Dendritic cell treated with granulocyte-macrophage colony-stimulating factor and Interleukin-4, amounts not matched to agents 40 ng/mL and 50 ng/mL, for 4 days (primary cell): ENCODE data around the gene PPFIA4.

Source experiments
- H3K27ac Mint-ChIP-seq: one replicate; pipeline ENCODE4 v1.8.0; 2022; ENCODE audit warnings: mild to moderate bottlenecking, mixed read lengths
- H3K27me3 Mint-ChIP-seq: one replicate; pipeline ENCODE4 v1.8.0; 2022; ENCODE audit warnings: mild to moderate bottlenecking, mixed read lengths
- H3K36me3 Mint-ChIP-seq: one replicate; pipeline ENCODE4 v1.8.0; 2022; ENCODE audit warnings: low read depth, mixed read lengths
- H3K4me1 Mint-ChIP-seq: one replicate; pipeline ENCODE4 v1.8.0; 2022; ENCODE audit warnings: low read depth, mixed read lengths
- H3K4me3 Mint-ChIP-seq: one replicate; pipeline ENCODE4 v1.8.0; 2022; ENCODE audit warnings: mild to moderate bottlenecking, moderate library complexity, mixed read lengths
- H3K9me3 Mint-ChIP-seq: one replicate; pipeline ENCODE4 v1.8.0; 2022; ENCODE audit warnings: mixed read lengths
- intact Hi-C: fragments of 100-400 bp; cut with micrococcal nuclease; formaldehyde crosslinking; loops from one replicate; pipeline ENCODE4 v1.15.0; 2022

Gene PPFIA4

DNA sequence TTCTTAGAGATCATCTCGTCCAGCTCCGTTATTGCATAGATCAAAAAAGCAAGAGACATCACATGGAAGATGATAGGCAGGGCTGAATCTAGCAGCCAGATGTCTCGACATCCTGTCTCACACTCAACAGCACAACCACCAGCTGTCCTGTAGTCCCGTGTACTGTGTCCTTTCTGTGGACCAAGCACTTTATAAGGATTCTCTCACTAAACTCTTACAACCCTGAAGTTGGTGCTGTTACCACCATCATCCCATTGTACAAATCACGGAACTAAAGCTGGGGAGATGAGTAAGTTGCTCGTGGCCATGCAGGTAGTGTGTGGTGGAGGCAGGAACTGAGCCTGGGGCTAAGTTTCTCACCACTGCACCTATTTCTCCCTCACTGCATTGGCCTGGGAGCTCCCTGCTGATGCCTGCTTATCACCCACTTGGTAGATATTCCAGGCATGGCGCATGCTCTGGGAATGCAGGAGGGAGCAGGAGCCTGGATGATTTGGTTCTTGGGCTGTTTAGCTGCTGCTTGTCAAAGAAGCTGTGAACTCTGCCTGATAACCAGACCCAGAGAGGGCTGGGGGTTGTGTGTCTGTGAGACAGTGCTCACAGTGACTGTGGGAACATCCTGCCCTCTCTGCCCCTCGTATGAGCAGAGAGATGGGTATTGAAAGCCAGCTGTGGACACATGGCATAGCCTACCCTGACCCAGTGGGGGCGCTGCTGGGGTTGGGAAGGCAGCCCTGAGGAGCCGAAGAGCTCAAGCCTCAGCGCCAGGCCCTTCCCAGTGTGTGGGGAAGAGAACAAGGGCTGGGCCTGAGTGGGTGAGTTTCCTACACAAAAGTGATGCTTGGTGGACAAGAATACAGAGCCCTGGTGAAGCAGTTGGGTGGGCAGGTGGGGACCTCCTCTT is 13.6 kb downstream of the PPFIA4 start:
- intact Hi-C loops, result loop anchor here (1.0 to 5.0 kb wide), 4 partner anchors 77 to 229 kb away; no protein-coding TSS in a partner anchor
- no peaks in the 10 kb centered on the region for H3K9me3 Mint-ChIP-seq
- H3K4me3 Mint-ChIP-seq, result no peak overlapping the region
- no peak overlapping the region for H3K27ac Mint-ChIP-seq
- H3K27me3 Mint-ChIP-seq, result peaks cover 49% of the 10 kb centered on the region
- H3K36me3 Mint-ChIP-seq, result no peaks in the 10 kb centered on the region
- peaks cover 16% of the 10 kb centered on the region for H3K4me1 Mint-ChIP-seq

GRCh38 chr1:203040513-203041275 is 14.4 kb downstream of the PPFIA4 start:
- intact Hi-C loops, result no loop called here
- H3K27ac Mint-ChIP-seq, result no peak overlapping the region
- peaks cover 8% of the 10 kb centered on the region for H3K4me1 Mint-ChIP-seq
- no peak overlapping the region for H3K4me3 Mint-ChIP-seq
- no peaks in the 10 kb centered on the region for H3K9me3 Mint-ChIP-seq
- H3K36me3 Mint-ChIP-seq, result no peaks in the 10 kb centered on the region
- H3K27me3 Mint-ChIP-seq, result peaks cover 51% of the 10 kb centered on the region

DNA sequence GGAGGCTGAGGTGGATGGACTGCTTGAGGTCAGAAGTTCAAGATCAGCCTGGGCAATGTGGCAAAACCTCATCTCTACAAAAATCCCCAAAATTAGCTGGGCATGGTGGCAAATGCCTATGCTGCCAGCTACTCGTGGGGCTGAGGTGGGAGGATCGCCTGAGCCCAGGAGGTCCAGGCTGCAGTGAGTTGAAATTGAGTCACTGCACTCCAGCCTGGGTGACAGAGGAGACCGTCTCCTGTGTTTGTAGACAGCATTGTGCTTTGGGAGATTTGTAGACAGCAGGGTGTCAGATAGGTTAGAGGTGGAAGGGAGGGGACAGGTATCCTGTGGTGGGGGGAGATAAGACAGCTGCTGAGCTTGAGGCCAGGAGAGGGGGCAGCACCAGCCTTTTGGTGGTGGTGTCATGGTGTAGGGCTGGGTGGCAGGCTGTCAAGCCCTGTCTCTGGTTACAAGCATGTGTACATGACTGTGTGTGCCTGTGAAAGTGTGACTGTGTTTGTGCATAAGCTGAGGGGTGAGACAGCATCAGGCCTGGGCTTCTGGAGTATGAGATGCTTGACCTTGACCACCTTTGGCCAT is 15.2 kb downstream of the PPFIA4 start:
- H3K27ac Mint-ChIP-seq, result no peak overlapping the region
- H3K27me3 Mint-ChIP-seq, result peaks cover 51% of the 10 kb centered on the region
- no peak overlapping the region for H3K4me3 Mint-ChIP-seq
- H3K4me1 Mint-ChIP-seq, result peaks cover 8% of the 10 kb centered on the region
- no peaks in the 10 kb centered on the region for H3K9me3 Mint-ChIP-seq
- no peaks in the 10 kb centered on the region for H3K36me3 Mint-ChIP-seq
- intact Hi-C loops, result no loop called here

DNA sequence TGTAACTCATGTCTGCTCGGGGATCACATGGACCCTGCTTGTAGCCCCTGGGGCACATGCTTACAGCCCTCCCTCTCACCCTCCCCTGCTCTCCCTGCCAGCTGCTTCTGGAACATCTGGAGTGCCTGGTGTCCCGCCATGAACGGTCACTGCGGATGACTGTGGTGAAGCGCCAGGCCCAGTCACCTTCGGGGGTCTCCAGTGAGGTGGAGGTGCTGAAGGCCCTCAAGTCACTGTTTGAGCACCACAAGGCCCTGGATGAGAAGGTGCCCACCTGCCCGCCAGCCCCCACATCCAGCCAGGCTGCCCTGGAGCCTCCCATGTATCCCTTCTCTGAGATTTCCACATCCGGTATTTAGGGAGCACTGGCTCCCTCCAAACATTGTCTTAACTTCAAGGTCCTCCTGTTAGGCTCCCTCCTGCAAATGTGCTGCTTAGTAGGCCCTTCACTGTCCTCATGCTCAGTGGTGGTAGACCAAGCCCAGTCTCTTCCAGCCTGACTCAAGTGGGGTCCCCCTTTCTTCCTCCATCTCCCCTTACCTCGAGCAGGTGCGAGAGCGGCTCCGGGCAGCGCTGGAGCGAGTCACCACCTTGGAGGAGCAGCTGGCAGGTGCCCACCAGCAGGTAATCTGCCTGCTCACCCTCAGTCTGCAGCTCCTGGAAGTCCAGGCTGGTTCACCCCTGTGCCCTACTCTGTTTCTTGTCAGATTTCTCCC is 17.7 kb downstream of the PPFIA4 start:
- peaks cover 16% of the 10 kb centered on the region for H3K4me1 Mint-ChIP-seq
- no peaks in the 10 kb centered on the region for H3K36me3 Mint-ChIP-seq
- H3K27me3 Mint-ChIP-seq, result peaks cover 37% of the 10 kb centered on the region
- H3K9me3 Mint-ChIP-seq, result no peaks in the 10 kb centered on the region
- no peak overlapping the region for H3K27ac Mint-ChIP-seq
- intact Hi-C loops, result no loop called here
- H3K4me3 Mint-ChIP-seq, result no peak overlapping the region

DNA sequence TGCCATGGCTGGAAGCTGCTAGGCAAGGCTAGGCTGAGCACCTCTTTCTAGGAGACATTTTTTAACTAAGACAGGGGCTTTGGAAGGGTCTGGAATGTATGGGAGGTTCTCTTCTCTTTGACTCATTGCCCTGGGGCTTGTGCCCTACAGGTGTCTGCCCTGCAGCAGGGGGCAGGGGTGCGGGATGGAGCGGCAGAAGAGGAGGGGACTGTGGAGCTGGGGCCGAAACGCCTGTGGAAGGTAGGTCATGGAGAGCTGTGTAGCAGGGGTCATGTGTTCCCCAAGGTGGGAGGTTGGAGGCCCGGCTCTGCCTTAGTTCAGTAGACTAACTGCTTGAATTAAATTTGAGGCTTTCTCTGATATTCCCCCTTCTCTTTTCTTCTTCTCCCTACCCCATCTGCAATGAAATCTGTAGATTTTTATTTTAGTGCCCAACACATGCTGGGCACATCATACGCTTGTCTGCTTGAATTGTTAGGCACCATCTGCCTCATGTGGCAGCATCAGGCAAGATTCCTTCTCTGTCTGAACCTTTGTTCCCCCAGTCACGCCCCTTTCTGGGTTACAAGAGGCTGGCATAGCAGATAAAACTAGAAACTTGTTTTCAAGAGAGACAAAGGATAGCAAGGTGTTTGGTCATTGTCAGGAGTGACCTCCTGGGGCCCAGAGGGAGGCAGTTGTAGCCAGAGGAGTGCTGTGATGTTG is 18.4 kb downstream of the PPFIA4 start:
- Mint-ChIP-seq H3K9me3 (no peaks in the 10 kb centered on the region), H3K4me1 (peaks cover 16% of the 10 kb centered on the region)
- intact Hi-C loops, result no loop called here

DNA sequence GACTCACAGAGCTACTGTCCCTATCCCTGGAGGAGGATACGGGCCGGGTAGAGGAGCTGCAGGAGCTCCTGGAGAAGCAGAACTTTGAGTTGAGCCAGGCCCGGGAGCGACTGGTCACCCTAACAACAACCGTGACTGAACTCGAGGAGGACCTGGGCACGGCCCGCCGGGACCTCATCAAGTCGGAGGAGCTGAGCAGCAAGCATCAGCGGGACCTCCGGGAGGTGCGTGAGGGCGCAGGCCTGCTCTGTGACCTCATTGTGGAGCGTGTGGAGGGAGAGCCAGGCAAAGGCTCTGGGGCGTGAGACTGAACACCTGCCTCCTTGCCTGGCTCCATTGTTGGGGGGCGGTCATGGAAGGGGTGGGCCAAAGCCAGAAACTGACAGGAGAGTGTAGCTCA is 19.0 kb downstream of the PPFIA4 start:
- Mint-ChIP-seq H3K9me3 (no peaks in the 10 kb centered on the region), H3K36me3 (no peaks in the 10 kb centered on the region), H3K27ac (no peak overlapping the region), H3K4me3 (no peak overlapping the region), H3K27me3 (peaks cover 33% of the 10 kb centered on the region), H3K4me1 (peaks cover 18% of the 10 kb centered on the region)
- intact Hi-C loops, result no loop called here

More for the DNA sequence above, 18.4 kb downstream of the PPFIA4 start:
- H3K27me3 Mint-ChIP-seq, result peaks cover 32% of the 10 kb centered on the region
- H3K36me3 Mint-ChIP-seq, result no peaks in the 10 kb centered on the region
- no peak overlapping the region for H3K27ac Mint-ChIP-seq
- H3K4me3 Mint-ChIP-seq, result no peak overlapping the region

GRCh38 chr1:203045821-203046594 is 19.7 kb downstream of the PPFIA4 start:
- intact Hi-C loops, result no loop called here
- H3K27ac Mint-ChIP-seq, result no peak overlapping the region
- peaks cover 31% of the 10 kb centered on the region for H3K27me3 Mint-ChIP-seq
- H3K9me3 Mint-ChIP-seq, result no peaks in the 10 kb centered on the region
- no peaks in the 10 kb centered on the region for H3K36me3 Mint-ChIP-seq
- peaks cover 25% of the 10 kb centered on the region for H3K4me1 Mint-ChIP-seq
- H3K4me3 Mint-ChIP-seq, result no peak overlapping the region

GRCh38 chr1:203046984-203047630 is 20.8 kb downstream of the PPFIA4 start:
- Mint-ChIP-seq H3K9me3 (no peaks in the 10 kb centered on the region), H3K27me3 (peaks cover 32% of the 10 kb centered on the region), H3K4me3 (no peak overlapping the region), H3K4me1 (peaks cover 32% of the 10 kb centered on the region), H3K36me3 (no peaks in the 10 kb centered on the region), H3K27ac (no peak overlapping the region)
- intact Hi-C loops, result no loop called here

GRCh38 chr1:203048086-203048485 is 21.8 kb downstream of the PPFIA4 start:
- Mint-ChIP-seq H3K27ac (peak overlapping the region; percentile 47), H3K27me3 (peaks cover 37% of the 10 kb centered on the region), H3K4me1 (peaks cover 32% of the 10 kb centered on the region), H3K4me3 (no peak overlapping the region), H3K36me3 (no peaks in the 10 kb centered on the region), H3K9me3 (no peaks in the 10 kb centered on the region)
- intact Hi-C loops, result no loop called here

DNA sequence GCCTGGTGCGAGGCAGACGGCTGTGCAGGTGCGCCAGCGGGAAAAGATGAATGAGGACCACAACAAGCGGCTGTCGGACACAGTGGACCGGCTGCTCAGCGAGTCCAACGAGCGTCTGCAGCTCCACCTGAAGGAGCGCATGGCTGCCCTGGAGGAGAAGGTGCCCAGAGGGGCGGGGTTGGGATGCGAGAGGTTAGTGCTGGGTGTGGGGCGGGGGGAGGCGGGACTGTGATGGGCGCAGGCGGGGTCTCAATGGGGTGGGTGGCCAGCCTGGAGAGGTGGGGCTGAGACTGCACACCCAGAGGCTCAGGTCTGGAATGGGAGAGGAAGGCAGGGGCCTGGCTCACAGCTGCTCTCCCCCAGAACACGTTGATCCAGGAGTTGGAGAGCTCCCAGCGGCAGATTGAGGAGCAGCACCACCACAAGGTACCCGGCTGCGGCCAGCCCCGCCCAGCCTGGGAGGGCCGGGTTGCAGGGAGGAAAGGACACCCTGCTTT is 22.3 kb downstream of the PPFIA4 start:
- intact Hi-C loops, result no loop called here
- Mint-ChIP-seq H3K4me1 (peaks cover 32% of the 10 kb centered on the region), H3K4me3 (no peak overlapping the region), H3K27ac (no peak overlapping the region), H3K27me3 (peaks cover 37% of the 10 kb centered on the region), H3K36me3 (no peaks in the 10 kb centered on the region), H3K9me3 (no peaks in the 10 kb centered on the region)

GRCh38 chr1:203049077-203049476 is 22.8 kb downstream of the PPFIA4 start:
- Mint-ChIP-seq H3K9me3 (no peaks in the 10 kb centered on the region), H3K27me3 (peaks cover 37% of the 10 kb centered on the region), H3K4me1 (peaks cover 32% of the 10 kb centered on the region), H3K4me3 (no peak overlapping the region), H3K36me3 (no peaks in the 10 kb centered on the region), H3K27ac (no peak overlapping the region)
- intact Hi-C loops, result no loop called here

DNA sequence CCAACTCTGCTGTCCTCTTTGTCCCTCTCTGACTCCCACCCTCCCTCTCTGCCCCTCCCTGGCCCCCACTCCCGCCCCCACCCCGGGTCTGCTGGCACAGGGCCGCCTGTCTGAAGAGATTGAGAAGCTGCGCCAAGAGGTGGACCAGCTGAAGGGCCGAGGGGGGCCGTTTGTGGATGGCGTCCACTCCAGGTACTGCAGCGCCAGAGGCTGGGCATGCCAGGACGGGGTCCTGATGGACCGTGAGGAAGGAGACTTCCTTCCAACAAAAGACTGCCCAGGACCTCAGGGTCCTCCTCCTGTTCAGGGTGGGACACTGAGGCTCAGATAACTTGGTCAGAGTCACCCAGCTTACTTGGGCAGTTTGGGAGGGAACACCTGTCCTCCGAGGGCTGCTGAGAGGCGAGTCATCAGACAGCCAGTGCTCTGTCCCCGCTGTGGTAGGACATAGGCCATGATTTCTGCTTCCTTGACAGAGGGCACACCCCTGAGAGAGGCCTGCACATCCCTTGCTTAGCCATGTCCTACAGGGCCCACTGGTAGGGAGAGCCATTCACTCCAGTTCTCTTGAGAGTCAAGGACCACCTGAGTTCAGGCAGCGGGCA is 23.4 kb downstream of the PPFIA4 start:
- H3K4me3 Mint-ChIP-seq, result no peak overlapping the region
- no peaks in the 10 kb centered on the region for H3K36me3 Mint-ChIP-seq
- peaks cover 33% of the 10 kb centered on the region for H3K27me3 Mint-ChIP-seq
- no peaks in the 10 kb centered on the region for H3K9me3 Mint-ChIP-seq
- H3K4me1 Mint-ChIP-seq, result peaks cover 32% of the 10 kb centered on the region
- H3K27ac Mint-ChIP-seq, result no peak overlapping the region
- intact Hi-C loops, result no loop called here
